T-helper 2 cell treated with Interferon-gamma antibody and Interleukin-4, amounts not matched to agents 100 ng/mL and 5 ng/mL, for 36 hours (primary cell): ENCODE measurements around the gene AHCTF1. TPM values are rescaled to one million over a fixed set of nuclear protein-coding genes. Genes with fewer than 3 reads are reported as not detected.
"Not testable (repeated sequence)": the region's sequence is repeated elsewhere in the genome, so short reads cannot be mapped to it uniquely, and the experiment has no call there.

Experiments
- intact Hi-C: fragments of 100-400 bp; cut with micrococcal nuclease; formaldehyde crosslinking; loops from one replicate; pipeline ENCODE4 v1.15.1; 2023
- total RNA-seq: library from RNA; stranded (reverse); gene quantifications from 2 replicates; pipeline ENCODE4 v1.2.3, GENCODE V29; 2022

Gene AHCTF1
- total RNA-seq, 1 donor from 2014 or later, result 36.2 TPM

- intact Hi-C loops, result no loop called here
Observed at GRCh38 chr1:246923900-246924299, 7.8 kb downstream of the AHCTF1 start.

GRCh38 chr1:246923482-246923881, 8.3 kb downstream of the AHCTF1 start:
- intact Hi-C loops, result no loop called here

DNA sequence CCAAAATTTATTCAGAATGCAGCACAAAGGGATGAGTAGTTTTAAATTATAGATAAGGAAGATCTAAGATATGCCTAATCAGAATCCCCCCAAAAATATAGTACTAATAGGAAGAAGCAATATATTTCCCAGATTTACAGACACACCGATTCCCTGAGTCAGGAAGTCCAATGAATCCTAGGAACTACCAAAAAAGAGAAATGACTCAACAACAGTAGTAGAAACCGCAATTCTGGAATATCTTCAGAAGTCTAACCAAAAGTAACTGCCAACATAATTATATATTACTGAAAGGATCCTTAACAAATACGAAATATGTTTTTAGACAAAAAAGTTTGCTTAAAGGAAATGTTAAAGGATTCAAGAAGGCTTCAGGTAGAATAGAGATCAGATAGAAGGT, 10.3 kb downstream of the AHCTF1 start:
- intact Hi-C loops, result no loop called here

DNA sequence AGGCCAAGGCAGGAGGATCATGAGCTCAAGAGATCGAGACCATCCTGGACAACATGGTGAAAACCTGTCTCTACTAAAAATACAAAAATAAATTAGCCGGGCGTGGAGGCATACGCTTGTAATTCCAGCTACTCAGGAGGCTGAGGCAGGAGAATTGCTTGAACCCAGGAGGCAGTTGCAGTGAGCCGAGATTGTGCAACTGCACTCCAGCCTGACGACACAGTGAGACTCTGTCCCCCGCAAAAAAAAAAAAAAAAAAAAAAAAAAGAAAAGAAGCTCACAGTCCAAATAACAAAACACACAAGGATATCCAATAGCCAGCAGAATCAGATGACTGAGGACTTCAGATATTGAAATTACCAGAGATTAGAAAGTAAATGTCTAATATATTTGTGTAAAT, 11.8 kb downstream of the AHCTF1 start:
- intact Hi-C loops, result no loop called here

DNA sequence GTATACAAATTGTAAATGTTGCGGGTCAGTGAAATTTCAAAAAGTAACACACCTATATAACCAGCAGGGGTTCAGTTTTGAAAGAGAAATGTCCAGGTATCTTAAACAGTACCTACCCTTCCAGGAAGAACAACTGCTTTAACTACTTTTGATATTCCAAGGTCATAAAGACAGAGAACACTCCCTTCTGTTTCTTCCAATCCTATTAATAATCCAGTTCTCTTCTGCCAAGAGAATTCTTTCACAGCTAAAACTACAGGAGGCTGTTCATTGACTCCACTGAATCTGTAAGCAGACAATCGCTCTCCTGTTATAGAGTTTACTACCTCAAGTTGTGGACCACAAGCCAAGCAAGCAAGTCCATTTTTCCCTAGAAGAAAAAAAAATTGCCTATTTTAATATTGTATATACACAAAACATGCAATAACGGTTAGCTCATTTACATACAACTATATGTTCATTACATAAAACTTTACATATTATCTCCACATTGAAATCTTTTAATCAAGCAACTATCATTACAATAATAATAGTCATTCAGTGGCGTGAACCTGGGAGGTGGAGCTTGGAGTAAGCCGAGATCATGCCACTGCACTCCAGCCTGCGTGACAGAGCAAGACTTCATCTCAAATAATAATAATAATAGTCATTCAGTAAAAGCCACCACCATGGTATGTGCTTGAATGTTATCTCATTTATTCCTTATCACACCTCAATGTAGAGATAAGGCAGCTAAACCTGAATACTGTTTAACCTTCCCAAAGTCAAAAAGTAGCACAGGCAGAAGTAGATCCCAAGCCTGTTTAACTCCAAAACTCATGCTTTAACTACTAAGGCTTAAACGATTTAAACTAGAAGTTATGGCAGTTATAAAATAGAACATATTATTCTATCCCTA, 15.5 kb downstream of the AHCTF1 start:
- intact Hi-C loops, result loop anchor here (2.0 kb wide), 1 partner anchor 15 kb away; the partner anchor contains the start of gene AHCTF1

- intact Hi-C loops, result loop anchor here (1.0 kb wide), 2 partner anchors 64 to 171 kb away; partner anchors contain the start of gene ZNF670
Observed at GRCh38 chr1:246907472-246907871, 24.3 kb downstream of the AHCTF1 start.

- intact Hi-C loops, result loop anchor here (1.0 kb wide), 2 partner anchors 64 to 171 kb away; partner anchors contain the start of gene ZNF670
Observed at GRCh38 chr1:246906833-246907232, 24.9 kb downstream of the AHCTF1 start.

DNA sequence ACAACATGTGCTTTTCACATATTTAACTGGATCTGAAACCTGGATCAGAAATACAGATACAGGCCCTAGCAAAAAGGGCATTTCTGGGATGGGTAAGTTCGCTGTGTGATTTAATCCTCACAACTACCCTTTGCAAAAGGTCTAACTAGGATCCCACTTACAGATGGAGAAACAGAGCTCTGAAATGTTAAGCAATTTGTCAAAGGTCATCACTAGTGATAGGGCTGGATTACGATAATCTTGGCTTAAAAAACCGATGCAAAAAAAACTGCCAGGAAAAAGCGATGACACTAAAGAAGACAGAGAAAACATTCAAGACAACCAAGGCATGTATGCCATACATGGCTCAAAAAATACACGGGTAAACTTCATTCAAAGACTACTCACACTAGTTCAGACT, 29.9 kb downstream of the AHCTF1 start:
- intact Hi-C loops, result no loop called here

GRCh38 chr1:246897302-246897701, 34.4 kb downstream of the AHCTF1 start:
- intact Hi-C loops, result no loop called here

DNA sequence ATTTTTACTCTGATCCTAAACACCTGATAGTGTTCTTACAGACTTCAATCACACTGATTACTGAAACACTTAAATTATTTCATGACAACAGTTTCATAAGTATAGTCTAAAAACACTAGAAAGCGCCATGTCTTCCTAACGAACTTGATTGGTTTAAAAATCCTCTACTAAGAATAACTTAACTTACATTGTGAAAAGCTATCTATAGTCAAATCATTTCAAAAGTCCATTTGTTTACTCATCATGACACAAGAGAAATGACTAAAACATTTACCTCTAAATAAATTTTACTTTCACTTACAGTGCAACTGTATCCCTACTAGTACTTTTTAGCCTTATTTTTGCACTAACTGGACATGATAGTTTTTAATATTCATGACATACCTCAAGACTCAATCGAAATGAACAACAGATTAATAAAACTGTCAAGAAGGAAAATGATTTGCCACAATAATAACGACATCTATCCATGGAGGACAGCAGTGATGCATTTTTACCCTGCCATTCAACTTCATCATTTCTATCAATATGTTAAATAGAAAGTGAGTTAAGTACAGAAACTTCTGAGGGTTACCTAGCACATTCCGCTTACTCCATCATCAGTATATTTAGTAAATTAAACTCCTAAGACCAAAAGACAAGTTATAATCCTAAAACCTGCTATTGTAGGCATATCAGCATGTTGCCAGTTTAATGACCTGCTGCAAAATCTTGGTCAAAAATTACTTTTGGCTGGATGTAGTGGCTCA, 38.4 kb downstream of the AHCTF1 start:
- intact Hi-C loops, result no loop called here

- intact Hi-C loops, result no loop called here
Observed at GRCh38 chr1:246891105-246891504, 40.6 kb downstream of the AHCTF1 start.

GRCh38 chr1:246888522-246888921, 43.2 kb downstream of the AHCTF1 start:
- intact Hi-C loops, result no loop called here

DNA sequence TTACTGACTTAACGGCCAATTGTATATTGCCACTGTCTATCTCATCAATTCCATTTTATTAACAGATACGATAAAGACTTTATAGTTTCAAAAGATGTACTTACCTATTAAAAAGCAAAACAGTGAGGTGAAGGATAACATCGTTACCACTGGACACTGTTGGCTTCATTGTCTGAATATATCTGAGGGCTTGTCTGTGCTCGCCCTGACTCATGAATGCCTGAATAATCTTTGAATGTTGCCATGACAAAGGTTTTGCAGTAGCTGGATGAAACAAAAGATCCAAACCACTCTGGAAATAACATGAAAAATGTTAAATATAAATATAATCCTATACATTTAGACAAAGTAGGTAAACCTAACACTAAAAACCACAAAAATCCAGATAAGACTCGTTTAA, 46.4 kb downstream of the AHCTF1 start:
- intact Hi-C loops, result not testable (repeated sequence)

DNA sequence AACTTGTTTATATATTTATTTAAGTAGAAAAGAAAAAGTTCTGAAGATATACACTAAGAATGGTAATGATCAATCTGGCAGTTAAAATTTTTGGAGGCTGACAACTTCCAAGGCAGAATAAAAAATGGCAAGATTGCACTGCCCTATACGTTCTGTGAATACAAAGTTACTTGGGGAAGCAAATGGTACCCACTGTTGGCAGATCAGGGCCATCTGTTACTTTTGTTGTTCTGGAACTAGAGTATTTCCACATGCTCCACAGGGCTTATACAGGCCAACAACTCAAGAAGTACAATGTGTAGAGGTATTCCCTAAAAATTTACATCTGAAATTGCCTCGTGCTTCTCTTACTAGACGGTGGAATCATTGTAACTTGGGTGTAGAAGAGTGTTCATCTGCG, 53.2 kb downstream of the AHCTF1 start:
- intact Hi-C loops, result no loop called here

DNA sequence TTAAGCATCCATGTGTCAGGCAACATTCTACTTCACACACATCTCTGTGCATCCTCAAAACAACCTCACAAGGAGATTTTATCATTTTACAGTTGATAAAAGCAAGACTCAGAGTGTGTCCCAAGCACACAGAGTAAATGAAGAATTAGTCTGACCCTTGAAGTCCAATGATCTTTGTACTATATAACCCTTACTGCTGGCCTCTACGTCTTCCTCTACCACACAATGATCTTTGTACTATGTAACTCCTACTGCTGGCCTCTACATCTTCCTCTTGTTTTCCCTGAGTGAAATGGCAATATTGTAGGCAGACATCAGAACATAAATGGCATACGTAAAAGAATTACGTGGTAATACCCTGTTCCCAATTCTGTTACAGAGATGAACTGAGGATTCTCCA, 55.3 kb downstream of the AHCTF1 start:
- intact Hi-C loops, result no loop called here

GRCh38 chr1:246875041-246876026, 56.4 kb downstream of the AHCTF1 start:
- intact Hi-C loops, result no loop called here

GRCh38 chr1:246865921-246866320, 65.8 kb downstream of the AHCTF1 start:
- intact Hi-C loops, result no loop called here

DNA sequence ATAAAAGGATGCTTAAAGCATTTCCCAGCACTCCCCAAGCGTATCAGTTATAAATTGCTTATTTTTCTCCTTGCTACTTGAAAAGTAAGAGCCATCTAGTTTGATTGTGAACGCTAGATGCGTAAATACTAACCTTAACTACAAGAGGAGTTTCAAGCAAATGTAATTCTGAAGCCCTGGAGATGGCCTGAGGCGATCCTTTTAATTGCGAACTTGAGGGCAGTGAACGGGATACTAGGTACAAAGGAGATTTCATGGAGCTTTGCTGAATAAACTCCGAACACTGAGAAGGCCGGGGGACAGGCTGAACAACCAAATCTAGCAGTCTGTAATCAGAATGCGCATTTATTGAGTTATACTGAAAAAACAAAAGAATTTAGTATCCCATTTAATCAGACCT, 68.0 kb downstream of the AHCTF1 start:
- intact Hi-C loops, result not testable (repeated sequence)

DNA sequence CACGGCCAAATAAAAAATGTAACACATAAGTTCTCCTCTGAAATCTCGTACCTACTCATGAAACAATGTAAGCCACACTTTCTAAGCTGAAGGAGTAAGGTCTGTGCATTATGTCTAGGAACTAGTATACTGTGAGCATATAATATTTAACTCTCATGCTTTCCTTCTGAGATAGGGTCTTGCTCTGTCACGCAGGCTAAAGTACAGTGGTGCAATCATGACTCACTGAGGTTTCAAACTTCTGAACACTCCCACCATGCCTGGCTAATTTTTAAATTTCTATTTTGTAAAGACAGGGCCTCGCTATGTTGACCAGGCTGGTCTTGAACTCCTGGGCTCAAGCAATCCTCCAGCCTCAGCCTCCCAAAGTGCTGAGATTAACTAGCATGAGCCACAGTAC, 71.3 kb downstream of the AHCTF1 start:
- intact Hi-C loops, result no loop called here

DNA sequence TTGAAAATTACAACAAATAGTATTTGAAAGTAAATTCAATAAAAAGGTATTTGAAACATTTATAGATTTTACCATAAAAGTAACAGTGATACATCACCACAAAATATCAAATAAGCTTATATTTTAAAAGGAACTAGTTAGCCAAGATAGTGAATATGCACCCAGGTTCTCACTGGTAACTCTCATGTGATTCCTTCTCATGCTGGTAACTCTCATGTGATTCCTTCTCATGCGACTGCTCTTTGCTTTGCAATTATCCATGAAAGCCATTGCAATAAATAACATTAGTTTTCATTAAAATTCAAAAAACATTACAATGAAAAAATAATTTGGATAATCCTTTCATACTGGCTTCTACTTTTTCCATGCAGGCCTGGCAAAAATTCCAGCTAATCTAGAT, 75.4 kb downstream of the AHCTF1 start:
- intact Hi-C loops, result no loop called here

GRCh38 chr1:246850640-246851039, 81.1 kb downstream of the AHCTF1 start:
- intact Hi-C loops, result not testable (repeated sequence)
